VCaP (cell line): ENCODE results near the gene FNDC7.
"Not testable (repeated sequence)": the region's sequence is repeated elsewhere in the genome, so short reads cannot be mapped to it uniquely, and the experiment has no call there.

Experiments used
- H3K27ac ChIP-seq: fragments of 450-650 bp; 2 replicates; pipeline ENCODE4 v1.5.1; 2017
- TF ChIP-seq, protein P1 (sequence below): fragments of 450-650 bp; conservative IDR thresholded peaks from 2 replicates; pipeline ENCODE4 v1.5.1; 2017; ENCODE audit warnings: mild to moderate bottlenecking, moderate library complexity

The FNDC7 gene

GRCh38 chr1:108712606-108713150 lies at the start of gene FNDC7:
Gene FNDC7, plus strand, starts transcription at chr1:108712908. Its CDS starts 26 bp downstream, at chr1:108712934.
- TF ChIP-seq, protein P1, sequence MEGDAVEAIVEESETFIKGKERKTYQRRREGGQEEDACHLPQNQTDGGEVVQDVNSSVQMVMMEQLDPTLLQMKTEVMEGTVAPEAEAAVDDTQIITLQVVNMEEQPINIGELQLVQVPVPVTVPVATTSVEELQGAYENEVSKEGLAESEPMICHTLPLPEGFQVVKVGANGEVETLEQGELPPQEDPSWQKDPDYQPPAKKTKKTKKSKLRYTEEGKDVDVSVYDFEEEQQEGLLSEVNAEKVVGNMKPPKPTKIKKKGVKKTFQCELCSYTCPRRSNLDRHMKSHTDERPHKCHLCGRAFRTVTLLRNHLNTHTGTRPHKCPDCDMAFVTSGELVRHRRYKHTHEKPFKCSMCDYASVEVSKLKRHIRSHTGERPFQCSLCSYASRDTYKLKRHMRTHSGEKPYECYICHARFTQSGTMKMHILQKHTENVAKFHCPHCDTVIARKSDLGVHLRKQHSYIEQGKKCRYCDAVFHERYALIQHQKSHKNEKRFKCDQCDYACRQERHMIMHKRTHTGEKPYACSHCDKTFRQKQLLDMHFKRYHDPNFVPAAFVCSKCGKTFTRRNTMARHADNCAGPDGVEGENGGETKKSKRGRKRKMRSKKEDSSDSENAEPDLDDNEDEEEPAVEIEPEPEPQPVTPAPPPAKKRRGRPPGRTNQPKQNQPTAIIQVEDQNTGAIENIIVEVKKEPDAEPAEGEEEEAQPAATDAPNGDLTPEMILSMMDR: no peak
- no peak within 1 kb of the TSS for H3K27ac ChIP-seq

GRCh38 chr1:108663074-108663473 lies 49.6 kb upstream of the FNDC7 start:
- TF ChIP-seq, protein P1: no peak
- H3K27ac ChIP-seq: no peak overlapping the region

DNA sequence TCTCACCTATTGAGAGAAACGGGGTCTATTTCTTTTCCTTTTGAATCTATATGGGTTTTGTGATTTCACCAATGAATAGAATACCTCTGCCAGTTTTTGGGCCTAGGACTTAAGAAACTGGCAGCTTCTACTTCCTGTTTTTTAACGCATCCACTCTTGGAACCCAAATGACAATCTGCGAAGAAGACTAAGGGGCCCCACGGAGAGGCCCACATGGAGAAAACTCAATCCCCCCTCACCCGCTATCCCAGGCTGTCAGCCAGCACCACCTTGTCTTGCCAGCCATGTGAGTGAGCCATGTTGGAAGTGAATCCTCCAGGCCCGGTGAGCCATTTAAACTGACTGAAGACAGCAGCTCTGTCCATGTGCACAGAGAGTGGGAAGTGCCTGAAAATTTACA lies 48.2 kb upstream of the FNDC7 start:
- TF ChIP-seq, protein P1: no peak
- no peak overlapping the region for H3K27ac ChIP-seq

DNA sequence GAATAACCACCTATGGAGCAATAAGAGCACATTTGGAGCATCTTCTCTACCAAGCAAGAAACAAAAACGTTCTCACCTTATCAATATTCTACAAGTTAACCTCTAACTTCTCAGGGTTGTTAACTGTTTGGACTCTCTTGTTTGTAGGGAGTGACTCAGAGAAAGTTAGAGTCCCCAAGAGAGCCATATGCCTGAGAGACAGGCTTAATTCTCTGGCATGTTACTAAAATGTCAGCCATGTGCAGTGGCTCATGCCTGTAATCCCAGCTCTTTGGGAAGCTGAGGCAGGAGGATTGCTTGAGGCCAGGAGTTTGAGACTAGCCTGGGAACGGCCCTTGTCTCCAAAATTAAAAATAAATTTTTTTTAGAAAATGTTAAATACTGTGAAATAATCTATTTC lies 47.6 kb upstream of the FNDC7 start:
- no peak overlapping the region for H3K27ac ChIP-seq
- TF ChIP-seq, protein P1: no peak

DNA sequence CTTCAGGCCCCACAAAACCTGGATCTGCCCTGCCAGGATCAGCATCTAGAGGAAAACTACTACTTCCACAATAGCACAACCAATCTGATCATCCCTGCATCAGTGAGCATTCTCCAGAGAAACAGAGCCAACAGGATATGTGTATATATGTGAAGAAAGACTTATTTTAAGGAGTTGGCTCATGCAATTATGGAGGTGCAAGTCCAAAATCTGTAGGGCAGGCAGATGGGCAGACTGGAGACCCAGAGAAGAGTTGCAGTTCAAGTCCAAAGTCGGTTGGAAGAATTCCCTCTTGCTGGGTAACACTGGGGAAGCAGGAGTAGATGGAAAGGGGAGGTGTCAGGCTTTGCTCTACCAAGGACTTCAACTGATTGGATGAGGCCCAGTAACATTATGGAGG lies 46.9 kb upstream of the FNDC7 start:
- H3K27ac ChIP-seq: no peak overlapping the region
- TF ChIP-seq, protein P1: no peak

DNA sequence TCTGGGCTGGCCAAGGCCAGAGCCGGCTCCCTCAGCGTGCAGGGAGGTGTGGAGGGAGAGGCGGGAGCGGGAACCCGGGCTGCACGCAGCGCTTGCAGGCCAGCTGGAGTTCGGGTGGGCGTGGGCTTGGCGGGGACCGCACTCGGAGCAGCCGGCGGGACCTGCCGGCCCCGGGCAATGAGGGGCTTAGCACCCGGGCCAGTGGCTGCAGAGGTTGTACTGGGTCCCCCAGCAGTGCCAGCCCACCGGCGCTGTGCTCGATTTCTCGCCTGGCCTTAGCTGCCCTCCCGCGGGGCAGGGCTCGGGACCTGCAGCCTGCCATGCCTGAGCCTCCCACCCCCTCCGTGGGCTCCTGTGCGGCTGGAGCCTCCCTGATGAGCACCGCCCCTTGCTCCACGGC lies 45.3 kb upstream of the FNDC7 start:
- not testable (repeated sequence) for H3K27ac ChIP-seq

GRCh38 chr1:108668777-108669176 lies 43.9 kb upstream of the FNDC7 start:
- TF ChIP-seq, protein P1: no peak
- H3K27ac ChIP-seq: no peak overlapping the region

DNA sequence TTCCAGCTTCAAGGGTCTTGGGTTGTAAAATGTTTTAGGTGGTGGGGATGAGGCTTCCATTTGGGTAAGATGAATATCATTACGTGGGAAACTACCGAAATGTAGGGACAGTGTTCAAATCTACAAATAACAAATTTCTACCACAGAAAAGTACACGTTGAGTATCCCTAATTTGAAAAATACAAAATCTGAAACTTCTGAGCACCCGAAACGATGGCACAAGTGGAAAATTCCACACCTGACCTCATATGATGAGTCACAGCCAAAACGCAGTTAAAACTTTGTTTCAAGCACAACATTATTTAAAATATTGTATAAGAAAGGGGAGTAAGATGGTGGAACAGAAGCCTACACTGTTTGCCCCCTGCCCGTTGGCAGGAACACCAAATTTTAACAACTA lies 43.0 kb upstream of the FNDC7 start:
- TF ChIP-seq, protein P1: no peak
- no peak overlapping the region for H3K27ac ChIP-seq
